Small intestine (tissue), 7 donors: ENCODE data around the gene HSD3B7. TPM values are rescaled to one million over a fixed set of nuclear protein-coding genes. Genes with fewer than 3 reads are reported as not detected.

Experiments used
- DNase-seq, 2 donors: peaks; one replicate each; pipeline versions ENCODE4 v3.0.0 to v3.0.0-alpha.2; 2013
- FAIRE-seq: peaks from 2 replicates; lab custom pipeline; 2012; peaks lifted over from hg19 to GRCh38; lab: Jason Lieb, UNC
- H3K27ac ChIP-seq, 3 donors: one replicate each; pipeline ENCODE4 v1.5.1; 2013; ENCODE audit warnings: low read length in 2 of 3, mild to moderate bottlenecking in 2 of 3, control low read depth in 1 of 3, inconsistent platforms in 1 of 3, low read depth in 1 of 3, moderate library complexity in 1 of 3
- H3K27me3 ChIP-seq, 3 donors: one replicate each; pipeline ENCODE4 v1.6.1; 2013; ENCODE audit warnings: low read length in 3 of 3, inconsistent platforms in 1 of 3; ENCODE audit not compliant: control insufficient read depth in 3 of 3, insufficient read depth in 3 of 3
- H3K36me3 ChIP-seq, 3 donors: one replicate each; pipeline ENCODE4 v1.6.1; 2013; ENCODE audit warnings: low read length in 3 of 3, inconsistent platforms in 1 of 3, low read depth in 1 of 3, mild to moderate bottlenecking in 1 of 3, moderate library complexity in 1 of 3; ENCODE audit not compliant: control insufficient read depth in 3 of 3, insufficient read depth in 2 of 3
- H3K4me1 ChIP-seq, 3 donors: one replicate each; pipeline ENCODE4 v1.6.1; 2013; ENCODE audit warnings: low read length in 2 of 3, inconsistent platforms in 1 of 3, low read depth in 1 of 3, mild to moderate bottlenecking in 1 of 3, moderate library complexity in 1 of 3; ENCODE audit not compliant: control insufficient read depth in 3 of 3, insufficient read depth in 2 of 3
- H3K4me3 ChIP-seq, 3 donors: one replicate each; pipeline ENCODE4 v1.5.1; 2013; ENCODE audit warnings: low read length in 3 of 3, control low read depth in 1 of 3, inconsistent platforms in 1 of 3, low read depth in 1 of 3, mild to moderate bottlenecking in 1 of 3, moderate library complexity in 1 of 3
- H3K9me3 ChIP-seq, 2 donors: one replicate each; pipeline ENCODE4 v1.6.1; 2013; ENCODE audit warnings: low read depth in 1 of 2, low read length in 1 of 2; ENCODE audit not compliant: control insufficient read depth in 2 of 2, insufficient read depth in 1 of 2
- WGBS, 3 donors: extraction: QIAGEN DNeasy Blood & Tissue Kit; methylation state at CpG; one replicate each; pipeline ENCODE4 v1.1.7; 2013; 5-methylcytosine and 5-hydroxymethylcytosine counted together
- polyA plus RNA-seq, 4 donors: library from polyadenylated mRNA; stranded (reverse) in 3 of 4; unstranded in 1 of 4; fragments of 200-250 nt in 3 of 4; fragments of 120-200 nt in 1 of 4; gene quantifications; one replicate each; pipeline versions ENCODE4 v1.2.1 to v1.2.3, GENCODE V29; 2013
- donor health status: healthy with polysubstance abuse.
- donor health status: control.
- donor health status: control.
- donor health status: Bipolar disorder and iron deficiency.
- donor health status: healthy.

The HSD3B7 gene
- polyA plus RNA-seq, 4 donors: 15.9 to 48.9 (median 23.2) TPM

DNA sequence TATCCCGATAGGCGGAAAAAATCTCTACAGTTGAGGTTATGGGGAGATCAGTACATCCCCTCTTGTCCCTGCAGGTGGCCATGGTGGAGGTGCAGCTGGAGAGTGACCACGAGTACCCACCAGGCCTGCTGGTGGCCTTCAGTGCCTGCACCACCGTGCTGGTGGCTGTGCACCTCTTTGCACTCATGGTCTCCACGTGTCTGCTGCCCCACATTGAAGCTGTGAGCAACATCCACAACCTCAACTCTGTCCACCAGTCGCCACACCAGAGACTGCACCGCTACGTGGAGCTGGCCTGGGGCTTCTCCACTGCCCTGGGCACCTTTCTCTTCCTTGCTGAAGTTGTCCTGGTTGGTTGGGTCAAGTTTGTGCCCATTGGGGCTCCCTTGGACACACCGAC, 31.9 kb upstream of the HSD3B7 start:
- Histone ChIP-seq H3K36me3 (peaks cover 0 to 24% (median 0%) of the 10 kb centered on the region in 3 donors), H3K27me3 (no peaks in the 10 kb centered on the region), H3K4me3 (no peak overlapping the region), H3K27ac (no peak overlapping the region), H3K4me1 (peaks cover 0 to 34% (median 0%) of the 10 kb centered on the region in 3 donors), H3K9me3 (no peaks in the 10 kb centered on the region)
- 83 to 85% (median 84%) methylated on average over 9 of the region's 9 CpGs for WGBS, 3 donors
- no peak for DNase-seq
- FAIRE-seq: no peak

DNA sequence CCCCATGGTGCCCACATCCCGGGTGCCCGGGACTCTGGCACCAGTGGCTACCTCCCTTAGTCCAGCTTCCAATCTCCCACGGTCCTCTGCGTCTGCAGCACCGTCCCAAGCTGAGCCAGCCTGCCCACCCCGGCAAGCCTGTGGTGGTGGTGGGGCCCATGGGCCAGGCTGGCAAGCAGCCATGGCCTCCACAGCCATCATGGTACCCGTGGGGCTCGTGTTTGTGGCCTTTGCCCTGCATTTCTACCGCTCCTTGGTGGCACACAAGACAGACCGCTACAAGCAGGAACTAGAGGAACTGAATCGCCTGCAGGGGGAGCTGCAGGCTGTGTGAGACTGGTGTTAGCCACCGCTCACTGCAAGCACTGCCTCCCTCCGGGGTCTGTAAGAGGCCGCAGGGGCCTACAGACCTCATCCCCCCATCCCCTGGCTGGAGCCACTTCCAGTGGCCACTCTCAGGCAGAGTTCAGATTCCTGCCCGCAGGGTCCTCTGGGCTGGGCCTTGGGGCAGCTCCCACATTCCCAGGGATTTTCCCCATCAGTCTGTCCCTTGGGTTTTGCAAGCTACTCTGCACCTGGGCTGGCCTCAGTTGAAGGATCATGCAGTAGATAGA, 31.4 kb upstream of the HSD3B7 start:
- Histone ChIP-seq H3K36me3 (peaks cover 0 to 24% (median 0%) of the 10 kb centered on the region in 3 donors), H3K27ac (no peak overlapping the region), H3K9me3 (no peaks in the 10 kb centered on the region), H3K27me3 (no peaks in the 10 kb centered on the region), H3K4me3 (no peak overlapping the region), H3K4me1 (peaks cover 0 to 34% (median 1%) of the 10 kb centered on the region in 3 donors)
- WGBS, 3 donors: 31 to 43% (median 37%) methylated on average over 15 of the region's 15 CpGs
- FAIRE-seq (no peak), DNase-seq (peak; percentile 75 to 88)

DNA sequence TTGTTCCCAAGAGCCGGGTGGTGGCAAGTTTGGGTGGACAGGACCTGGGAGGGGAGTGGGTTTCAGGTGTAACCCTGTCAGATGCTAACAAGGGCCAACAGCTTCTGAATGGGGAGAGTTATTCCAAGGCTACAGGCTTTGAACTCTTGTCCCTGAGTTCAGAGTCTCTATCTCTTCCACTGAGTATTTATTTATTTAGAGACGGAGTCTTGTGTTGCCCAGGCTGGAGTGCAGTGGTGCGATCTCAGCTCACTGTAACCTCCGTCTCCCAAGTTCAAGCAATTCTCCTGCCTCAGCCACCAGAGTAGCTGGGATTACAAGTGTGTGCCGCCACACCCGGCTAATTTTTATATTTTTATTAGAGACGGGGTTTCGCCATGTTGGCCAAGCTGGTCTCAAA, 30.0 kb upstream of the HSD3B7 start:
- FAIRE-seq (no peak), DNase-seq (peak in 1 of 2 donors; percentile 22)
- Histone ChIP-seq H3K9me3 (no peaks in the 10 kb centered on the region), H3K36me3 (peaks cover under 1 to 35% (median 4%) of the 10 kb centered on the region in 3 donors), H3K27ac (no peak overlapping the region), H3K4me3 (no peak overlapping the region), H3K27me3 (no peaks in the 10 kb centered on the region), H3K4me1 (peaks cover 0 to 34% (median 4%) of the 10 kb centered on the region in 3 donors)
- WGBS, 3 donors: 38 to 66% (median 39%) methylated on average over 8 of the region's 8 CpGs

DNA sequence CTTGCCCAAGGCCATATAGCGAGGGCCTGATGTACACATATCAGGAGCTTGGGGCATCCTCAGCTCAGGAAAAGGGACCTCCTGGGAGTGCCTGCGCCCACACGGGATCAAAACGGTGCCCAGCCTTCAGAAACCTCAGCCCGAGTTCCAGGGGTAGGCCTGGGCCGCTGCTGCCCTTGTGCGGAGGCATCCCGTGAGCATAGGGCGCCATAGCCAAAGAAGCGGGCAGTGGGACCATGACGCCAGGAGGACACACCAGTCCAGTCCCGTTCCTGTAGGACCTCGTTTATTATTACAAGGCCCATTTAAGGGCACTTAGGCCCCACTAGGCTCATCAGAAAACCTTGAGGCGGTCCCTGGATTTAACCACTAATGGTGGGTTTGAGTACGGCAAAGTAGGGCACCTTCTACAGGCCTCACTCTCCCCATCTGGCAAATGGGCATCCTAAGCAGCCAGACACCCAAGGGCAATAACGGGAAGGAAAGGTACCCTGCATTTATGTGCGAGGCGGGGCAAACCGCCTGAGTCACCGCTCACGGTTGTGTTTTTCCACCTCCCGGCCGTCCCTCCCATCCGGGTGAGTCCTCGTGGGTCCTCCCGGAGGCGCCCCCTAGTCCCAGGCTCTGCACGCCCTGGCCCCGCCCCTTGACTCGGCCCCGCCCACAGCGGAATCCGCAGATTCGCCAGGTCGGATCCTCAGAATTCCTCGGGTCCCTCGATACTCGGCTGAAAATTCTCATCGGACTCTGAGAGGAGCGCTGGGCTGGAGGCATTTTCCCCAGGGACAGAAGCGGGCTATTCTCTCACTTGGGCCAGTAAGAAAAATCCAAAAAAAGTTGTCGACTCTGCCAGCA, 28.2 kb upstream of the HSD3B7 start:
- DNase-seq: peak; percentile 69 to 88
- H3K4me1 ChIP-seq: peaks cover 0 to 25% (median 4%) of the 10 kb centered on the region in 3 donors
- H3K4me3 ChIP-seq: peak overlapping the region; percentile 83 to 91 (median 83)
- no peak for FAIRE-seq
- no peaks in the 10 kb centered on the region for H3K9me3 ChIP-seq
- WGBS, 3 donors: 22 to 27% (median 27%) methylated on average over 42 of the region's 42 CpGs
- H3K27ac ChIP-seq: peak overlapping the region in 2 of 3 donors; percentile 96 to 98
- H3K36me3 ChIP-seq: peaks cover 5 to 42% (median 9%) of the 10 kb centered on the region in 3 donors
- H3K27me3 ChIP-seq: no peaks in the 10 kb centered on the region

DNA sequence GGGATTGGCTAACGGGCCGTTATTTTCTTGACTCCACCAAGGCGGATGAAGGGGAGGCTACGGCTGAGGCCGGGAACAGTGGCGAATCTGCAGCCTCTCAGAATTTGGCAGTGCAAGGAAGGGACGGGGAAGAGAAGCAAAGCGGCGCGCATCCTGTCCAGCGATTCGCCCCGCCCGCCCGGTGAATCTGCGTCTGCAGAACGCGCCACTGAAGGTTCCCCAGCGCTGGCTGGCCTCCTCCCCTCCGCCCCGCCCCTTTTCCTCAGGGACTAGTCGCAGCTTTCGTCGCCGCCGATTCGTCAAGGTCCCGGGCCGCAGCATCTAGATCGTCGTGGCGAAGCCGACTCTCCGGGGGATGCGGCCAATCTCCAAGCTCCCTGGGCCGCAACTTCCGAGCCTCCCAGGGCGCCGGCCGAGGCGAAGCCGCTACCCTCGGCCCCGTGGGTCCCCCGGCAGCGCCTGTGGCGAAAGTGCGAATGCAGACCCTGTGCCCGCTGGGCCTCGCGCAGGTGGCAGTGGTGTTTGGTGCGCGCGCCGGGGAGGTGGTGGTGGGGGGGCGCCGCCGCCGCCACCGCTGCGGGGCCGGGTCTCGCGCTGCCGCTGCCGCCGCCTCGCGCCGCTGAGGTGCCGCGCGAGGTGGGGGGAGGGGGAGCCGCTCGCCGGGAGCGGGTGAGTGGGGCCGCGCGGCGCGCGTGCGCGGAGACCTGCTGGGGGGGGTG, 27.4 kb upstream of the HSD3B7 start, which contains the start of gene SETD1A:
Gene SETD1A, plus strand, starts transcription at position 299 of the 719 bp plus-strand sequence. CDS start 978 bp downstream, outside the sequence.
- DNase-seq: peak; percentile 94 to 97
- no peak for FAIRE-seq

DNA sequence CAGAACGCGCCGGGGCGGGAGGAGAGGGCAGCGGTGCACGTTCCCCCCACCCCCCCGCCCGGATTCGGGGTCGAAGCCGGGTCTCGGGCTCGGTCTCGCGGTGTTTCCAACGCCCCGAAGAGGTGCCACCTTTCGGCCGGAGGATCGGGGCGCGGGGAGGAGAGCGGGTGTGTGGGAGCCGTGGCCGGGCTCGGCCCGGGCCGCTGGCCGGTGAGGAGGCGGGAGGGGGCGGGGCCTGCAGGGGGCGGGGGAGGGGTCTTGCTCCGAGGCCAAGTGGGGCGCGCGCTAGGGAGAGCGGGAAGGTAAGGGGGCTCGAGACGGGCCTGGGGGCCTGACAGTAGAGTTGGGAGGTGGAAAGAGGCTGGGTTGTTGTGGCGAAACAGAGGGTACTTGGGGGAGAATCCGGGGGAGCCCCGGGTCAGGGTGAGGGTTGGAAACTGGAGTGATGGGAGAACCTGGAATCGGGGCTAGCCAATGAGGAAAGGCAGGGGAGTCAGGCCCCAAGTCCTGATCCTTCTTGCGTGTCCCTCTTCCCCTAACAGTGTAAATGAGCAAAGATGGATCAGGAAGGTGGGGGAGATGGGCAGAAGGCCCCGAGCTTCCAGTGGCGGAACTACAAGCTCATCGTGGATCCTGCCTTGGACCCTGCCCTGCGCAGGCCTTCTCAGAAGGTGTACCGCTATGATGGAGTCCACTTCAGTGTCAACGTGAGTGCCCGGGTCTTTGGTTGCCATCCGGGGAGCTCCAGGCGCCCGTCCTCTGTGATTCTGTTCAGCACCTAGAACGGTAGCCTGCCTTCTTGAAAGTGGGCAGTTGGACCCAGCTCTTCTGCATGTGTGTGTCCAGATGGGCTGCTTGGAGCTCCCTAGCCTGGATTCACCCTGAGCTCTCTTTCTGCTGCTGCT, 26.6 kb upstream of the HSD3B7 start:
- Histone ChIP-seq H3K36me3 (peaks cover 8 to 51% (median 14%) of the 10 kb centered on the region in 3 donors), H3K9me3 (no peaks in the 10 kb centered on the region), H3K4me3 (peak overlapping the region; percentile 66 to 91 (median 83)), H3K27me3 (no peaks in the 10 kb centered on the region), H3K4me1 (peaks cover 0 to 24% (median 4%) of the 10 kb centered on the region in 3 donors), H3K27ac (peak overlapping the region in 1 of 3 donors; percentile 98)
- 11 to 21% (median 12%) methylated on average over 23 to 55 of the region's 55 CpGs for WGBS, 3 donors
- DNase-seq: peak in 1 of 2 donors; percentile 36
- FAIRE-seq: no peak

More for the DNA sequence above, 27.4 kb upstream of the HSD3B7 start, which contains the start of gene SETD1A:
- no peaks in the 10 kb centered on the region for H3K9me3 ChIP-seq
- H3K4me3 ChIP-seq: peak within 1 kb of the TSS; percentile 83 to 91 (median 83)
- peaks cover 0 to 25% (median 4%) of the 10 kb centered on the region in 3 donors for H3K4me1 ChIP-seq
- WGBS, 3 donors: 0 to 1% (median 0%) methylated on average over 43 to 85 of the region's 85 CpGs
- H3K27ac ChIP-seq: peak within 1 kb of the TSS; percentile 77 to 98 (median 96)
- H3K27me3 ChIP-seq: no peaks in the 10 kb centered on the region
- peaks cover 5 to 50% (median 13%) of the 10 kb centered on the region in 3 donors for H3K36me3 ChIP-seq

DNA sequence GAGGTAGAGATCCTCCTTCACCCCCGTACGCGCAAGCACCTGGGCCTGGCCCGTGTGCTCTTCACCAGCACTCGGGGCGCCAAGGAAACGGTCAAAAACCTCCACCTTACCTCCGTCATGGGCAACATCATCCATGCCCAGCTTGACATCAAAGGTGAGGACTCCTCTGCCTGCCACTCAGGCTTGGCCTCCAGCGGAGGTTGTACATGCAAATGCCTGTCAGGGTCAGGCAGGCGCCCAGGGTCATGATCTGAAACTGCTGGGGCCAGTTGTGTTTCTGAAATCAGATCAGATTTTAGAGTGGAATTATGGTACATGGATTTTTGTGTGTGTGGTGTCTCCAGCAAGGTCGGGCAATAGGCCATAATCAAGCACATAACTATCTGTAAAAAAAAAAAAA, 23.6 kb upstream of the HSD3B7 start:
- Histone ChIP-seq H3K27ac (no peak overlapping the region), H3K36me3 (peaks cover 21 to 72% (median 31%) of the 10 kb centered on the region in 3 donors), H3K4me3 (no peak overlapping the region), H3K9me3 (no peaks in the 10 kb centered on the region), H3K4me1 (peaks cover 0 to 10% (median 4%) of the 10 kb centered on the region in 3 donors), H3K27me3 (no peaks in the 10 kb centered on the region)
- WGBS, 3 donors: 94 to 95% (median 95%) methylated on average over 11 of the region's 11 CpGs
- no peak for DNase-seq
- no peak for FAIRE-seq
